ENCODE results near the gene NUTM1.

Gene NUTM1

DNA sequence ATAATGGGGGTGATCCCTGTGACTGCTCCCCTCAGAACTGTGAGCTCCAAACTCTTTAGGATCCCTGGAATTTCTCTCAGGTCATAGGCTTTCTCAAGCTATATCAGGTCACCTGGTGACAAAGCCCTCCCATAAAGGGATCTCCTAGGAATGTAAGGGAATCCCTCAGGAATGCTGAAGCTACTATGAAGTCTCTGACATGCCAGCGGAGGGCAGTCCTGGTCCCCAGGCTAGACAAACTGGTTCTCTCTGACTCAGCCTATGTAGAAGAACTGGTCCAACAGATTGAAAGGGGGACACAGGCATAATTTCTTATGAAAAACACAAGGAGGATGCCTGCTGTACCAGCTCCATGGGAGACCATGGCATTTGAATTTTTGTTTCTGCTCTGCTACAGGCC, 17.2 kb downstream of the NUTM1 start:
- TF ChIP-seq, protein P1, sequence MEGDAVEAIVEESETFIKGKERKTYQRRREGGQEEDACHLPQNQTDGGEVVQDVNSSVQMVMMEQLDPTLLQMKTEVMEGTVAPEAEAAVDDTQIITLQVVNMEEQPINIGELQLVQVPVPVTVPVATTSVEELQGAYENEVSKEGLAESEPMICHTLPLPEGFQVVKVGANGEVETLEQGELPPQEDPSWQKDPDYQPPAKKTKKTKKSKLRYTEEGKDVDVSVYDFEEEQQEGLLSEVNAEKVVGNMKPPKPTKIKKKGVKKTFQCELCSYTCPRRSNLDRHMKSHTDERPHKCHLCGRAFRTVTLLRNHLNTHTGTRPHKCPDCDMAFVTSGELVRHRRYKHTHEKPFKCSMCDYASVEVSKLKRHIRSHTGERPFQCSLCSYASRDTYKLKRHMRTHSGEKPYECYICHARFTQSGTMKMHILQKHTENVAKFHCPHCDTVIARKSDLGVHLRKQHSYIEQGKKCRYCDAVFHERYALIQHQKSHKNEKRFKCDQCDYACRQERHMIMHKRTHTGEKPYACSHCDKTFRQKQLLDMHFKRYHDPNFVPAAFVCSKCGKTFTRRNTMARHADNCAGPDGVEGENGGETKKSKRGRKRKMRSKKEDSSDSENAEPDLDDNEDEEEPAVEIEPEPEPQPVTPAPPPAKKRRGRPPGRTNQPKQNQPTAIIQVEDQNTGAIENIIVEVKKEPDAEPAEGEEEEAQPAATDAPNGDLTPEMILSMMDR (conservative IDR thresholded peaks at IDR 0.05; ENCODE audit: low read depth, low read length) = no peak
- Histone ChIP-seq H3K4me1 (ENCODE audit: low read depth, poor library complexity, severe bottlenecking) (peaks cover 9% of the 10 kb centered on the region), H3K36me3 (ENCODE audit: insufficient read depth) (no peaks in the 10 kb centered on the region), H3K79me2 (ENCODE audit: insufficient read depth, low read depth) (peaks cover 8% of the 10 kb centered on the region; the same call in 1 of the 2 replicates), H3K27ac (no peak overlapping the region), H3K9ac (no peak overlapping the region), H3K4me3 (IDR thresholded peaks at IDR 0.05; ENCODE audit: insufficient read depth, low read depth, low read length) (no peak overlapping the region), H3K4me2 (no peak overlapping the region), H3K27me3 (ENCODE audit: insufficient read depth, low read depth) (no peaks in the 10 kb centered on the region), H4K20me1 (ENCODE audit: insufficient read depth) (no peaks in the 10 kb centered on the region), H2AFZ (ENCODE audit: low read depth) (no peak overlapping the region)

DNA sequence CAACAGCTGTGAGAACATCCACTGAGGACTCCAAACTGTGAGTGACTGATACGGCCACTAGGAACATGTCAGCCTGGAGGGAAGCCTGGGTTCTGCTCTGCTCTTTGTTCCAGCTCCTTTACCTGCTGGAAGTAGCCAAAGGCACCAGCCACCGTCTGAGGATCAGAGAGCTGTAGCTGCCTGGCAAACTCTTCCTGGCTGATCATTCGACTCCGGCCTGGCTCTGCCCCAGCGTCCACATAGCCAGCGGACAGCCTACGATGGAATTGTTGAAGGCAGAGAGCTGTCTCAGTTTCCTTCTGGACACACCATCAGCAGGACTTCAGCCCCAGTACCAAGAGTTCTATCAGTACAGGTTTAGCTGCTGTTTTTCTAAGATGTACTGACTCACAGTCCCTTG, 18.2 kb downstream of the NUTM1 start:
- Histone ChIP-seq H3K9ac (no peak overlapping the region), H3K4me1 (ENCODE audit: low read depth, poor library complexity, severe bottlenecking) (peaks cover 13% of the 10 kb centered on the region), H3K4me3 (IDR thresholded peaks at IDR 0.05; ENCODE audit: insufficient read depth, low read depth, low read length) (no peak overlapping the region), H4K20me1 (ENCODE audit: insufficient read depth) (no peaks in the 10 kb centered on the region), H2AFZ (ENCODE audit: low read depth) (no peak overlapping the region), H3K4me2 (no peak overlapping the region), H3K27ac (no peak overlapping the region), H3K79me2 (ENCODE audit: insufficient read depth, low read depth) (peaks cover 17% of the 10 kb centered on the region; the same call in 1 of the 2 replicates), H3K27me3 (ENCODE audit: insufficient read depth, low read depth) (no peaks in the 10 kb centered on the region), H3K36me3 (ENCODE audit: insufficient read depth) (no peaks in the 10 kb centered on the region)
- TF ChIP-seq, protein P1 (conservative IDR thresholded peaks at IDR 0.05; ENCODE audit: low read depth, low read length) = no peak

DNA sequence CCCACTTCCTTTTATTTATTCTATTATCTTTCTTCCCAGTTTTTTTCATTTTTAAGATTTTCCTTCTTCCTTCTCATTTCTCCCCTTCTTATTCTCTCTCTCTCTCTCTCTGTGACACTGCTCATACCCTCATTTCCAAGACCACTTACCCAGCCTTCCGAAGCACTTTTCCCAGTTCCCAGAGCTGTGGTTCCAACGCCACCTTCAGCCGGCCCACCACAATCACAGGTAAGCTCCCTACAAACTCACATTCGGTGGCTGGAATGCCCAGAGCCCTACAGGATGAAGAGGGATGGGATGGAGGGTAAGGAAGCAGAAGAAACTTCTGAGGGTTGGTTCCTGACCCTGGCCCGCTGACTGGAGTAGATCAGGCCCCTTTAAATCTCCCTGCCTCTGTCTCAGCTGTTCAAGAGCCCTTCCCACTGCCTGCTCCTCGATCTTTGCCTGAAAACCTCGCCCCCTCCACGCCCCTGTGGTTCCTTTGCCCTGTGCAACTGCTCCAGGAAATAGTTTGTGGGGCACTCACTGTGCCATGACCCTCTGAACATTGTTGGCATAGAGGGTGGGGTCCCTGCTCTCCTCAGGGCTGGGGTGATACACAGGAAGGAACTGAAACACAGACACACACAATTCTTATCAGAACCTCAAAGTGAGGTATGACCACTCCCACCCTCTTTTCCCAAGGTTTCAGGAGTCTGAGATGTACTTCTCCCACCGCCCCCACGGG, 19.1 kb downstream of the NUTM1 start:
- peaks cover 13% of the 10 kb centered on the region for H3K4me1 ChIP-seq (ENCODE audit: low read depth, poor library complexity, severe bottlenecking)
- peaks cover 17% of the 10 kb centered on the region; the same call in 1 of the 2 replicates for H3K79me2 ChIP-seq (ENCODE audit: insufficient read depth, low read depth)
- no peak overlapping the region for H2AFZ ChIP-seq (ENCODE audit: low read depth)
- no peaks in the 10 kb centered on the region for H3K27me3 ChIP-seq (ENCODE audit: insufficient read depth, low read depth)
- H3K27ac ChIP-seq = no peak overlapping the region
- H3K36me3 ChIP-seq (ENCODE audit: insufficient read depth) = no peaks in the 10 kb centered on the region
- TF ChIP-seq, protein P1 (conservative IDR thresholded peaks at IDR 0.05; ENCODE audit: low read depth, low read length) = no peak
- no peak overlapping the region for H3K4me3 ChIP-seq (IDR thresholded peaks at IDR 0.05; ENCODE audit: insufficient read depth, low read depth, low read length)
- H3K4me2 ChIP-seq = no peak overlapping the region
- no peak overlapping the region for H3K9ac ChIP-seq
- no peaks in the 10 kb centered on the region for H4K20me1 ChIP-seq (ENCODE audit: insufficient read depth)

DNA sequence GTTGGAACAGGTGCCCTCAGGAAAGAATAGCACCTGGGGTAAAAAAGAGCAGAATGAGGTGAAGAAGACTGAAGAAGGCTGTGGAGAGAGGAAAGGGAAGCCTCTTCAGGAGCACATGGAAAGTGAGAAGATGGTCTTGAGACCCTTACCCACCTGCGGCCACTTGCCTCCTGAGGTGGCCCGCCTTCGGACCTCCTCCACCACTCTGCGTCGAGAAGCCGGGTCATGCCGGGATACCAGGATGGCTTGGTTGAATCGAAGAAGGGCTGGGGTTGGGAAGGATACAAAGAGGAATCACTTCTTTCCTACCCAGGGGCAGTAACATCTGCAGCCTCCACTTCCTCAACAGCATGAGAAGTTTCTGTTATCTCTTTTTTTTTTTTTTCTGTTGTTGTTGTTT, 20.9 kb downstream of the NUTM1 start:
- H3K4me2 ChIP-seq = no peak overlapping the region
- TF ChIP-seq, protein P1 (conservative IDR thresholded peaks at IDR 0.05; ENCODE audit: low read depth, low read length) = no peak
- no peaks in the 10 kb centered on the region for H4K20me1 ChIP-seq (ENCODE audit: insufficient read depth)
- H3K79me2 ChIP-seq (ENCODE audit: insufficient read depth, low read depth) = peaks cover 17% of the 10 kb centered on the region; the same call in 1 of the 2 replicates
- H3K27ac ChIP-seq = no peak overlapping the region
- no peak overlapping the region for H3K9ac ChIP-seq
- H3K4me1 ChIP-seq (ENCODE audit: low read depth, poor library complexity, severe bottlenecking) = peaks cover 13% of the 10 kb centered on the region
- no peaks in the 10 kb centered on the region for H3K27me3 ChIP-seq (ENCODE audit: insufficient read depth, low read depth)
- H3K36me3 ChIP-seq (ENCODE audit: insufficient read depth) = no peaks in the 10 kb centered on the region
- no peak overlapping the region for H3K4me3 ChIP-seq (IDR thresholded peaks at IDR 0.05; ENCODE audit: insufficient read depth, low read depth, low read length)
- no peak overlapping the region for H2AFZ ChIP-seq (ENCODE audit: low read depth)

Data from KMS-11 (cell line).